Endometrial microvascular endothelial cells (primary cell): Measurements from ENCODE around the gene PLK5. TPM values are rescaled to one million over a fixed set of nuclear protein-coding genes. Genes with fewer than 3 reads are reported as not detected.

Experiments
- total RNA-seq: library from RNA; depleted of rRNA; stranded (reverse); fragments of >200 nt; gene quantifications from one replicate; pipeline ENCODE4 v1.2.3, GENCODE V29; 2015; ENCODE audit errors: inconsistent ontology term

The PLK5 gene
- total RNA-seq, 1 donor from 2014 or later: not detected

Other genes starting within 250 kb of the PLK5 start
- gene FAM174C, start 248.5 kb upstream of the PLK5 start, total RNA-seq: 83.3 TPM
- not detected for gene EFNA2, start 238.2 kb upstream of the PLK5 start, total RNA-seq
- 113 TPM for gene NDUFS7, start 140.2 kb upstream of the PLK5 start, total RNA-seq
- gene GAMT, start 122.5 kb upstream of the PLK5 start, total RNA-seq: 5.3 TPM
- 83.8 TPM for gene DAZAP1, start 116.5 kb upstream of the PLK5 start, total RNA-seq
- 3,355 TPM for gene RPS15, start 85.7 kb upstream of the PLK5 start, total RNA-seq
- not detected for gene APC2, start 74.0 kb upstream of the PLK5 start, total RNA-seq
- 28.2 TPM for gene C19orf25, start 44.9 kb upstream of the PLK5 start, total RNA-seq
- not detected for gene PCSK4, start 33.7 kb upstream of the PLK5 start, total RNA-seq
- 1.9 TPM for gene REEP6, start 32.9 kb upstream of the PLK5 start, total RNA-seq
- not detected for gene ADAMTSL5, start 11.1 kb upstream of the PLK5 start, total RNA-seq
- 41.4 TPM for gene MEX3D, start 44.2 kb downstream of the PLK5 start, total RNA-seq
- 120 TPM for gene MBD3, start 68.8 kb downstream of the PLK5 start, total RNA-seq
- 46.6 TPM for gene UQCR11, start 81.4 kb downstream of the PLK5 start, total RNA-seq
- gene TCF3, start 128.5 kb downstream of the PLK5 start, total RNA-seq: 124 TPM
- gene ONECUT3, start 229.4 kb downstream of the PLK5 start, total RNA-seq: not detected